HT-29 (cell line): ENCODE results near the gene HMGN1. TPM values are rescaled to one million over a fixed set of nuclear protein-coding genes. Genes with fewer than 3 reads are reported as not detected.
A peak's percentile ranks its signal among the peaks of the same experiment; 100 is the strongest.
"Not testable (repeated sequence)": the region's sequence is repeated elsewhere in the genome, so short reads cannot be mapped to it uniquely, and the experiment has no call there.

Experiments used
- DNase-seq: peaks from one replicate; pipeline ENCODE4 v3.0.0-alpha.2; 2015; ENCODE audit warnings: low spot score
- total RNA-seq: library from RNA; depleted of rRNA; stranded (reverse); fragments of >200 nt; shearing (Covaris generic); gene quantifications from 2 replicates; pipeline ENCODE4 v1.2.3, GENCODE V29; 2014

Gene HMGN1
- total RNA-seq, 1 experiment from 2014 or later, result 132 TPM

- not testable (repeated sequence) for DNase-seq
Measured at GRCh38 chr21:39369896-39370288, 21.0 kb upstream of the HMGN1 start.

GRCh38 chr21:39367783-39368182 is 18.9 kb upstream of the HMGN1 start:
- DNase-seq, result no peak

GRCh38 chr21:39366563-39366962 is 17.7 kb upstream of the HMGN1 start:
- no peak for DNase-seq

GRCh38 chr21:39364949-39365348 is 16.1 kb upstream of the HMGN1 start:
- no peak for DNase-seq

GRCh38 chr21:39363607-39364555 is 15.0 kb upstream of the HMGN1 start:
- no peak for DNase-seq

GRCh38 chr21:39362733-39363132 is 13.8 kb upstream of the HMGN1 start:
- DNase-seq, result no peak

- DNase-seq, result no peak
Measured at GRCh38 chr21:39359382-39359781, 10.5 kb upstream of the HMGN1 start.

- DNase-seq, result no peak
Measured at GRCh38 chr21:39353295-39353694, 4.4 kb upstream of the HMGN1 start.

GRCh38 chr21:39350094-39351005 is 1.5 kb upstream of the HMGN1 start:
- DNase-seq, result no peak

GRCh38 chr21:39349211-39350093 is 564 bp upstream of the HMGN1 start:
- peak; percentile 93 for DNase-seq

GRCh38 chr21:39348040-39348354 is 891 bp downstream of the HMGN1 start:
- peak; percentile 28 for DNase-seq

GRCh38 chr21:39347537-39347936 is 1.4 kb downstream of the HMGN1 start:
- DNase-seq, result no peak

GRCh38 chr21:39346671-39347331 is 2.1 kb downstream of the HMGN1 start:
- DNase-seq, result no peak

- no peak for DNase-seq
Measured at GRCh38 chr21:39346206-39346605, 2.7 kb downstream of the HMGN1 start.

GRCh38 chr21:39345440-39345839 is 3.4 kb downstream of the HMGN1 start:
- no peak for DNase-seq

GRCh38 chr21:39344848-39345247 is 4.0 kb downstream of the HMGN1 start:
- no peak for DNase-seq

GRCh38 chr21:39341249-39341923 is 7.5 kb downstream of the HMGN1 start:
- no peak for DNase-seq

- no peak for DNase-seq
Measured at GRCh38 chr21:39340687-39341086, 8.2 kb downstream of the HMGN1 start.

GRCh38 chr21:39339231-39339630 is 9.7 kb downstream of the HMGN1 start:
- no peak for DNase-seq

- DNase-seq, result no peak
Measured at GRCh38 chr21:39336457-39337008, 12.4 kb downstream of the HMGN1 start.
